Dermis microvascular lymphatic vessel endothelial cell (primary cell): ENCODE measurements around the gene CYB5RL. TPM values are rescaled to one million over a fixed set of nuclear protein-coding genes. Genes with fewer than 3 reads are reported as not detected.

Source experiments
- DNase-seq, 2 donors: peaks; one replicate each; pipeline versions ENCODE4 v3.0.0 to v3.0.0-alpha.2; 2010; ENCODE audit warnings: low read depth in 2 of 2
- total RNA-seq: library from RNA; depleted of rRNA; stranded (reverse); fragments of >200 nt; gene quantifications from 2 replicates; pipeline ENCODE4 v1.2.1, GENCODE V29; 2014

CYB5RL gene
- total RNA-seq, 1 donor from 2014 or later = 3.5 TPM

- DNase-seq = no peak
Observed at GRCh38 chr1:54159733-54160316, 40.0 kb downstream of the CYB5RL start.

DNA sequence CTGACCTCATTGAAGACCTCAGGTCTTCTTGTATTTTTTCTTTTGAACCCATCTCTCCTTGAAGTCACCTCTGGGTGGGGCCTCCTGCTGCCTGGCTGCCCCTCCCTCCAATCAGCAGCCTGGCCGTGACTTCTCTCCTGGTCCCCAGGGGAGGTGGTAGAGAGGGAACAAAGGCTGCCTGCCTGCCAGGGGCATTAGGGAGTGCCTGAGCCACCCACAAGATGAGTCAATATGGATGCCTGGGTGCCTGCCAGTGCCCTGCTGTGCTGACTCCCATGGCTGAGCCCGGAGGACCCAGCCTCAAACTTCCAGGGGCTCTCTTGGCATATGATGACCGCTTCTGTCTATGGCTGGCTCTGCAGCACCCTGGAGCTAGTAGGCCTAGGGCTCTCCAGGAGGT, 41.8 kb downstream of the CYB5RL start:
- no peak for DNase-seq

DNA sequence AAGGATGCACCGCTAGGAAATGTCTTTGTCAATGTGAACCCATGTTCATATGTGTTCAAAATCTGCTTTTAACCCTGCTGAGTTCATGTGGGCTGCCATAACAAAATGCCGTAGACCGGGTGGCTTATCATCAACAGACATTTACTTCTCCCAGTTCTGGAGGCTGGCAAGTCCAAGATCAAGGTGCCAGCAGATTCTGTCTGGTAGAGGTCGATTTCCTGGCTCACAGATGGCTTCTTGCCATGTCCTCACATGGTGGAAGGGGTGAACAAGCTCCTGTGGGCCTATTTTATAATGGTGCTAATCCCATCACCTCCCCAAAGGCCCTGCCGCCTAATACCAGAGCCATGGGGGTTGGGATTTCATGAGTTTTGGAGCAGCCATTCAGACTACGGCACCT, 42.4 kb downstream of the CYB5RL start:
- no peak for DNase-seq

GRCh38 chr1:54156986-54157385, 42.8 kb downstream of the CYB5RL start:
- no peak for DNase-seq

DNA sequence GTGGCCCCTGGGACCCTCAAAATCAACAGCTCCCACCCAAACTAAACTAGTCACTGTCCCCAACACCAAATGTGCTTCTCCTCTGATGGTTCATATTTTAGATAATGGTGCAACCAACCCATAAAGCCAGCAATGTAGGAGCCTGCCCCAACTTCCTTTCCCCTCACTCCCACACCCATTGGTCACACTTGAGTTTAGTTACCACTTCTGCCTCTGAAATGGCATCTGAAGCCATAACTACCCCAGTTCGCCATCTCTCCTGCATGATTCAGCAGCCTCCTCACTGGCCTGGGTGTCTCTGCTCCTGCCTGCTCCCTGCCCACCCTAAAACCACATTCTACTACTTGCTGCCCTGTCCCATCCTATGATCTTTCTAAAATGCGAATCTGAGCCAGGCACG, 43.6 kb downstream of the CYB5RL start:
- no peak for DNase-seq

- DNase-seq = no peak
Observed at GRCh38 chr1:54153535-54154439, 46.0 kb downstream of the CYB5RL start.

DNA sequence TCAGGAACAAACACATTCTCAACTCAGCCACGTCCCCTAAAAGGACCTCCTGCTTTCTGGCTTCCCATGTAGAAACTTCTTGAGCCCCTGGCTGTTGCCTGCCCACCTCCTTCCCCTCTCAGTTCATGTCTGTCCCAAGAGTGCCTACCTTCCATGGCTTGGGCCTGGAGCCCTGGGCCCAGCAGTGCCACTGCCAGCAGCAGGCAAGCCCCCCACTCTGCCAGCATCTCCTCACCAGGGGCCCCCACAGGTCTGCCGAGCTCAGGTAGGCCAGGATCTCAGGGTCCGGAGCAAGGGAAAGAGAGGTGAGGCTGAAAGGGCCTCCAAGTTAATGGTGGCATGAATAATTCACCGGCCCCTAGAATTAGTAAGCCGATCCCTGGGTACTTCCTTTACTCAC, 47.1 kb downstream of the CYB5RL start, which contains the start of gene CDCP2:
CDCP2 (minus strand) TSS at position 305 of the 400 bp plus-strand sequence; CDS start at position 227, 78 bp downstream.
- no peak for DNase-seq

DNA sequence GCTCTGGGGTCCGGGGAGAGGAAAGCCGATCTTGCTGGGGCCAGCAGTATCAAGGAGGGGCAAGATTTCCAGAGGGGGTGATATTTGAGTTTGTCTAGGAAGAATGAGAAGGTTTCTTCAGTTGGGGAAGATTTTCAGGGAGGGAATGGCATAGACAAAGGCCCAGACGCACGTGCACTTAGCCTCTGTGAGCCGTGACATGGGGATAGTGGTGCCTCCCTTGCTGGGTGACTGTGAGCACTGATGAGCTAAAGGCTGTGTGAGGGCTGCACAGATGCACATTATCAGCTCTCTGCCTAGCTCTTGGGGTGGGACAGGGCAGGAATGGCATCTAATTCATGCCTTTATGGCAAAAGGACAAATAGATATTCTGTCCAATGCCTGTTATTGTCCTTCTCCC, 48.8 kb downstream of the CYB5RL start:
- DNase-seq = no peak

Other genes starting within 250 kb of the CYB5RL start
- gene LDLRAD1, start 181.8 kb downstream of the CYB5RL start, total RNA-seq = not detected in 2 replicates
- 232 and 301 TPM in 2 replicates for gene TMEM59, start 146.8 kb downstream of the CYB5RL start, total RNA-seq
- 2.0 and 2.1 TPM in 2 replicates for gene TCEANC2, start 146.4 kb downstream of the CYB5RL start, total RNA-seq
- gene CDCP2, start 47.0 kb downstream of the CYB5RL start, total RNA-seq = 0.13 and 0.38 TPM in 2 replicates
- 48.5 and 56.4 TPM in 2 replicates for gene MRPL37, start 137 bp upstream of the CYB5RL start, total RNA-seq
- 8.7 and 12.0 TPM in 2 replicates for gene SSBP3, start 206.4 kb upstream of the CYB5RL start, total RNA-seq